MM.1S (cell line): ENCODE data around the gene CDKN2A.

Experiments used
- DNase-seq: peaks from one replicate; pipeline ENCODE4 v3.0.0-alpha.2; 2015
- H2AFZ ChIP-seq: fragments of 300-600 bp; sonication (generic); 2 replicates; pipeline ENCODE4 v1.6.0; 2016; ENCODE audit warnings: antibody characterized with exemption, low read length
- H3F3A ChIP-seq: fragments of 300-600 bp; sonication (generic); 2 replicates; pipeline ENCODE4 v1.6.1; 2016; ENCODE audit warnings: mild to moderate bottlenecking, antibody characterized with exemption, low read length, moderate library complexity, mixed read lengths; ENCODE audit not compliant: insufficient read depth
- H3K27ac ChIP-seq: fragments of 300-600 bp; sonication (generic); 2 replicates; pipeline ENCODE4 v1.5.1; 2016; ENCODE audit warnings: mild to moderate bottlenecking, low read length
- H3K27me3 ChIP-seq: fragments of 300-600 bp; sonication (generic); replicated peaks from 2 replicates; pipeline ENCODE4 v1.6.0; 2016; ENCODE audit warnings: low read length; ENCODE audit not compliant: insufficient read depth
- H3K36me3 ChIP-seq: fragments of 300-600 bp; sonication (generic); replicated peaks from 2 replicates; pipeline ENCODE4 v1.6.1; 2016; ENCODE audit warnings: mild to moderate bottlenecking, low read length, mixed read lengths; ENCODE audit not compliant: insufficient read depth
- H3K4me1 ChIP-seq: fragments of 300-600 bp; sonication (generic); 2 replicates; pipeline ENCODE4 v1.6.1; 2016; ENCODE audit warnings: low read length, mixed read lengths
- H3K4me2 ChIP-seq: fragments of 300-600 bp; sonication (generic); 2 replicates; pipeline ENCODE4 v1.6.0; 2016; ENCODE audit warnings: low read depth, low read length
- H3K4me3 ChIP-seq: fragments of 300-600 bp; sonication (generic); 2 replicates; pipeline ENCODE4 v1.5.1; 2016; ENCODE audit warnings: low read length, mixed read lengths
- H3K79me2 ChIP-seq: fragments of 300-600 bp; sonication (generic); 2 replicates; pipeline ENCODE4 v1.6.1; 2016; ENCODE audit warnings: mixed run types, low read length, mixed read lengths
- H3K9ac ChIP-seq: fragments of 300-600 bp; sonication (generic); 2 replicates; pipeline ENCODE4 v1.6.1; 2016; ENCODE audit warnings: low read length, mixed read lengths
- H3K9me2 ChIP-seq: fragments of 300-600 bp; sonication (generic); replicated peaks from 2 replicates; pipeline ENCODE4 v1.6.1; 2016; ENCODE audit warnings: mild to moderate bottlenecking, low read length, mixed read lengths; ENCODE audit not compliant: insufficient read depth
- H3K9me3 ChIP-seq: fragments of 300-600 bp; sonication (generic); replicated peaks from 2 replicates; pipeline ENCODE4 v1.6.1; 2016; ENCODE audit warnings: mild to moderate bottlenecking, low read length, mixed read lengths; ENCODE audit not compliant: insufficient read depth
- H4K20me1 ChIP-seq: fragments of 300-600 bp; sonication (generic); 2 replicates; pipeline ENCODE4 v1.6.1; 2016; ENCODE audit warnings: mild to moderate bottlenecking, low read length, moderate library complexity, mixed read lengths; ENCODE audit not compliant: insufficient read depth
- EZH2 ChIP-seq: fragments of 300-600 bp; sonication (generic); optimal IDR thresholded peaks from 2 replicates; pipeline ENCODE3; 2017; ENCODE audit warnings: low read depth, mild to moderate bottlenecking, antibody characterized with exemption, low read length, mixed read lengths
- EZH2phosphoT487 ChIP-seq: fragments of 300-600 bp; sonication (generic); IDR thresholded peaks from 2 replicates; pipeline ENCODE4 v1.6.1; 2018; ENCODE audit warnings: antibody characterized with exemption, low read length
- TF ChIP-seq, protein P1 (sequence below): fragments of 300-600 bp; sonication (generic); IDR thresholded peaks from 2 replicates; pipeline ENCODE4 v1.5.1; 2016; ENCODE audit warnings: antibody characterized with exemption, low read length, mixed read lengths

The CDKN2A gene

GRCh38 chr9:21931428-21931827, 62.8 kb downstream of the CDKN2A start:
- no peaks in the 10 kb centered on the region for H3K79me2 ChIP-seq
- no peaks in the 10 kb centered on the region for H3K27me3 ChIP-seq
- H4K20me1 ChIP-seq, result no peaks in the 10 kb centered on the region
- no peak for DNase-seq
- H3K27ac ChIP-seq, result no peak overlapping the region
- H2AFZ ChIP-seq, result no peak overlapping the region
- H3K9ac ChIP-seq, result no peak overlapping the region
- no peaks in the 10 kb centered on the region for H3F3A ChIP-seq
- H3K4me3 ChIP-seq, result no peak overlapping the region
- TF ChIP-seq EZH2, result no peak
- TF ChIP-seq, protein P1, sequence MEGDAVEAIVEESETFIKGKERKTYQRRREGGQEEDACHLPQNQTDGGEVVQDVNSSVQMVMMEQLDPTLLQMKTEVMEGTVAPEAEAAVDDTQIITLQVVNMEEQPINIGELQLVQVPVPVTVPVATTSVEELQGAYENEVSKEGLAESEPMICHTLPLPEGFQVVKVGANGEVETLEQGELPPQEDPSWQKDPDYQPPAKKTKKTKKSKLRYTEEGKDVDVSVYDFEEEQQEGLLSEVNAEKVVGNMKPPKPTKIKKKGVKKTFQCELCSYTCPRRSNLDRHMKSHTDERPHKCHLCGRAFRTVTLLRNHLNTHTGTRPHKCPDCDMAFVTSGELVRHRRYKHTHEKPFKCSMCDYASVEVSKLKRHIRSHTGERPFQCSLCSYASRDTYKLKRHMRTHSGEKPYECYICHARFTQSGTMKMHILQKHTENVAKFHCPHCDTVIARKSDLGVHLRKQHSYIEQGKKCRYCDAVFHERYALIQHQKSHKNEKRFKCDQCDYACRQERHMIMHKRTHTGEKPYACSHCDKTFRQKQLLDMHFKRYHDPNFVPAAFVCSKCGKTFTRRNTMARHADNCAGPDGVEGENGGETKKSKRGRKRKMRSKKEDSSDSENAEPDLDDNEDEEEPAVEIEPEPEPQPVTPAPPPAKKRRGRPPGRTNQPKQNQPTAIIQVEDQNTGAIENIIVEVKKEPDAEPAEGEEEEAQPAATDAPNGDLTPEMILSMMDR, result no peak
- no peak for TF ChIP-seq EZH2phosphoT487
- H3K9me2 ChIP-seq, result no peaks in the 10 kb centered on the region
- no peak overlapping the region for H3K4me2 ChIP-seq
- no peaks in the 10 kb centered on the region for H3K36me3 ChIP-seq
- H3K9me3 ChIP-seq, result no peaks in the 10 kb centered on the region
- H3K4me1 ChIP-seq, result no peaks in the 10 kb centered on the region

DNA sequence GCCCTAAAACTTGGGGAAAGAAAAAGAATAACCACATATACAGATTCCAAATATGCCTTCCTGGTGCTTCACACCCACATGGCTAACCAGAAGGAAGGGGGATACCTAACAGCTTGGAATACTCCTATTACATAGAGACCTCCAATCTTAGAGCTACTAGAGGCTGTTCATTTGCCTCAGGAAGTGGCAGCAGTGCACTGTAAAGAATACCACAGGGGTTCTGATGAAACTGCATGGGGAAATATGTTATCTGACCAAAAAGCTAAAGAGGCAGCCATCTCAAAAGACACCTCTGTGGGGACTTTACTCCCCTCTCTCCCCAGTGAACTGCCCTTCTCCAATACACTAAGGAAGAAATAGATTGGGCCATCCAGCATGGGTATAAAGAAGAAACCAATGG, 66.4 kb downstream of the CDKN2A start:
- H3K4me3 ChIP-seq, result no peak overlapping the region
- no peak overlapping the region for H2AFZ ChIP-seq
- no peaks in the 10 kb centered on the region for H4K20me1 ChIP-seq
- no peak overlapping the region for H3K9ac ChIP-seq
- H3K9me3 ChIP-seq, result no peaks in the 10 kb centered on the region
- H3K27me3 ChIP-seq, result no peaks in the 10 kb centered on the region
- no peak for DNase-seq
- TF ChIP-seq EZH2phosphoT487, result no peak
- TF ChIP-seq EZH2, result no peak
- TF ChIP-seq, protein P1, result no peak
- H3K36me3 ChIP-seq, result no peaks in the 10 kb centered on the region
- no peaks in the 10 kb centered on the region for H3K79me2 ChIP-seq
- no peaks in the 10 kb centered on the region for H3K4me1 ChIP-seq
- no peak overlapping the region for H3K4me2 ChIP-seq
- H3K27ac ChIP-seq, result no peak overlapping the region
- H3F3A ChIP-seq, result no peaks in the 10 kb centered on the region
- no peaks in the 10 kb centered on the region for H3K9me2 ChIP-seq

DNA sequence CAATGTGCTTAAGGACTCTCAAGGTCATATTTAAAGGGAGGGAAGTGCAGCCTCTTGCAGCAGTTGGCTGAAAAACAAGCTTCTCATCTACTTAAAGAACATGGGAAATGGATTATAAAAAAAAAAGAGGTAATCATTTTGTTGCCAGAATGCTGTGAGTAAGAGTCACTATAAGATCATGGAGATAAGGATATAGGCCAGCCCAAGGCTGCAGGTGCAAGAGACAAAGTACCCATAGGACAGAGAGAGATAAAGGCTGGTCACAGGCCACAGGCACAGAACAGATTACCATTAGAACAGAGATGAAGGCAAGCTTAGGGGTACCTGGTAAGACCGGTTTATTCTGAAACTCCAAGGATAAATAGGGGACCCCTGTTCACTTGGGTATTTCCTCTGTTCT, 70.5 kb downstream of the CDKN2A start:
- Histone ChIP-seq H3K9me3 (no peaks in the 10 kb centered on the region), H3K27ac (no peak overlapping the region)
- DNase-seq, result no peak

More for the DNA sequence above, 70.5 kb downstream of the CDKN2A start:
- no peak overlapping the region for H3K4me2 ChIP-seq
- no peaks in the 10 kb centered on the region for H3K79me2 ChIP-seq
- no peaks in the 10 kb centered on the region for H3K4me1 ChIP-seq
- TF ChIP-seq, protein P1, result no peak
- TF ChIP-seq EZH2phosphoT487 (no peak), EZH2 (no peak)
- no peaks in the 10 kb centered on the region for H3F3A ChIP-seq
- H3K9ac ChIP-seq, result no peak overlapping the region
- no peaks in the 10 kb centered on the region for H3K36me3 ChIP-seq
- no peak overlapping the region for H2AFZ ChIP-seq
- H3K4me3 ChIP-seq, result no peak overlapping the region
- no peaks in the 10 kb centered on the region for H4K20me1 ChIP-seq
- no peaks in the 10 kb centered on the region for H3K27me3 ChIP-seq
- H3K9me2 ChIP-seq, result no peaks in the 10 kb centered on the region
